K562 (cell line): ENCODE data around the gene GJC2. TPM values are rescaled to one million over a fixed set of nuclear protein-coding genes. Genes with fewer than 3 reads are reported as not detected.

Source experiments
- CHD1 ChIP-seq: fragments of 200-600 bp; sonication (generic); IDR thresholded peaks from one replicate; pipeline ENCODE4 v1.6.1; 2012; ENCODE audit warnings: mild to moderate bottlenecking, moderate library complexity, low read length, inconsistent platforms
- CREBBP ChIP-seq: IDR thresholded peaks from one replicate; pipeline ENCODE4 v1.6.1; 2012; ENCODE audit warnings: low read depth, mild to moderate bottlenecking, control low read depth, inconsistent platforms, low read length
- DPF2 ChIP-seq: fragments of 450-650 bp; IDR thresholded peaks from 2 replicates; pipeline ENCODE4 v1.6.1; 2016
- EP400 ChIP-seq: fragments of 450-650 bp; IDR thresholded peaks from 2 replicates; pipeline ENCODE4 v1.6.1; 2017; ENCODE audit warnings: antibody characterized with exemption, mild to moderate bottlenecking, moderate library complexity
- GATAD2A ChIP-seq: fragments of 450-650 bp; IDR thresholded peaks from 2 replicates; pipeline ENCODE4 v1.6.1; 2017
- HDAC2 ChIP-seq: fragments of 450-650 bp; IDR thresholded peaks from 2 replicates; pipeline ENCODE4 v1.6.1; 2016; ENCODE audit warnings: mild to moderate bottlenecking
- KLF6 ChIP-seq: fragments of 250-450 bp; sonication (Bioruptor Pico); IDR thresholded peaks from 2 replicates; pipeline ENCODE4 v1.4.0; 2020; ENCODE audit warnings: mild to moderate bottlenecking, moderate library complexity, borderline replicate concordance
- L3MBTL2 ChIP-seq: fragments of 450-650 bp; IDR thresholded peaks from 2 replicates; pipeline ENCODE4 v1.6.1; 2016; ENCODE audit warnings: mild to moderate bottlenecking, moderate library complexity
- PHF20 ChIP-seq: fragments of 450-650 bp; IDR thresholded peaks from 2 replicates; pipeline ENCODE4 v1.6.1; 2018; ENCODE audit not compliant: partially characterized antibody
- SLC30A9 ChIP-seq: fragments of 250-450 bp; sonication (Bioruptor Pico); IDR thresholded peaks from 2 replicates; pipeline ENCODE4 v1.8.0; 2022; ENCODE audit warnings: mild to moderate bottlenecking, moderate library complexity
- STAG1 ChIP-seq: sonication (generic); formaldehyde crosslinking; IDR thresholded peaks from 2 replicates; pipeline ENCODE4 v1.5.0; 2020; ENCODE audit warnings: missing genetic modification reagents, borderline replicate concordance
- TAF7 ChIP-seq: fragments of 450-650 bp; IDR thresholded peaks from 2 replicates; pipeline ENCODE4 v1.6.1; 2016; ENCODE audit warnings: missing genetic modification characterization, missing compliant biosample characterization
- ZNF165 ChIP-seq: fragments of 250-450 bp; sonication (Bioruptor Pico); IDR thresholded peaks from 2 replicates; pipeline ENCODE4 v1.4.0; 2020; ENCODE audit warnings: borderline replicate concordance
- ZNF175 ChIP-seq: fragments of 200-800 bp; sonication (Bioruptor generic); IDR thresholded peaks from 2 replicates; pipeline ENCODE4 v1.6.1; 2016; ENCODE audit warnings: low read depth, mild to moderate bottlenecking, missing genetic modification characterization, missing compliant biosample characterization
- ZNF253 ChIP-seq: fragments of 250-450 bp; sonication (Bioruptor Pico); conservative IDR thresholded peaks from 2 replicates; pipeline ENCODE4 v1.6.1; 2021; ENCODE audit warnings: mild to moderate bottlenecking
- ZNF274 ChIP-seq: IDR thresholded peaks from 2 replicates; pipeline ENCODE4 v1.6.1; 2011; ENCODE audit warnings: low read depth, mild to moderate bottlenecking, low read length, moderate library complexity, borderline replicate concordance
- ZNF324 ChIP-seq: fragments of 250-450 bp; sonication (Bioruptor Pico); IDR thresholded peaks from 2 replicates; pipeline ENCODE4 v1.4.0; 2020; ENCODE audit warnings: mild to moderate bottlenecking
- ZNF766 ChIP-seq: fragments of 200-800 bp; sonication (Bioruptor generic); conservative IDR thresholded peaks from 2 replicates; pipeline ENCODE4 v1.6.1; 2016; ENCODE audit warnings: missing genetic modification characterization, missing compliant biosample characterization
- ZNF79 ChIP-seq: fragments of 250-450 bp; sonication (Bioruptor Pico); IDR thresholded peaks from 2 replicates; pipeline ENCODE4 v1.4.0; 2020; ENCODE audit warnings: low read depth, mild to moderate bottlenecking, moderate library complexity
- polyA plus RNA-seq, 8 experiments: library from polyadenylated mRNA; depleted of rRNA in 4 of 8; stranded (reverse) in 5 of 8; unstranded in 3 of 8; fragments of >200 nt; fragmentation: Nextera tagmentation in 2 of 8; fragmentation: Illumina TruSeq in 1 of 8; extraction: Ambion mirVana in 2 of 8; extraction: Trizol in 1 of 8; gene quantifications; 2 replicates each; pipeline versions ENCODE4 v1.2.1 to v1.2.3, GENCODE V29; 2011 to 2014; ENCODE audit warnings: inconsistent platforms in 1 of 8, missing spikeins in 1 of 8
- total RNA-seq, 7 experiments: library from RNA; depleted of rRNA in 6 of 7; stranded (reverse); fragments of >200 nt in 6 of 7; fragmentation: Illumina TruSeq in 2 of 7; extraction: Trizol in 2 of 7; gene quantifications; 2 replicates each; pipeline versions ENCODE4 v1.2.1 to v1.2.3, GENCODE V29; 2011 to 2021; ENCODE audit warnings: low replicate concordance in 1 of 7
- TF ChIP-seq, protein P1 (sequence below): fragments of 450-650 bp; formaldehyde crosslinking; IDR thresholded peaks from 2 replicates; pipeline ENCODE4 v1.4.0; 2020; ENCODE audit warnings: mild to moderate bottlenecking, moderate library complexity
- TF ChIP-seq, protein P2 (sequence below): sonication (generic); formaldehyde crosslinking; IDR thresholded peaks from 2 replicates; pipeline ENCODE4 v1.8.0; 2022; ENCODE audit warnings: missing genetic modification reagents, mild to moderate bottlenecking, moderate library complexity, borderline replicate concordance
- TF ChIP-seq, protein P3 (sequence below): IDR thresholded peaks from 2 replicates; pipeline ENCODE4 v1.6.1; 2014; ENCODE audit warnings: antibody characterized with exemption
- TF ChIP-seq, protein P4 (sequence below): fragments of 450-650 bp; formaldehyde crosslinking; IDR thresholded peaks from 2 replicates; pipeline ENCODE4 v1.4.0; 2022; ENCODE audit warnings: mild to moderate bottlenecking, moderate library complexity
- TF ChIP-seq, protein P5 (sequence below): sonication (generic); formaldehyde crosslinking; IDR thresholded peaks from 2 replicates; pipeline ENCODE4 v1.5.0; 2020; ENCODE audit warnings: missing genetic modification reagents

GJC2 gene
- total and polyA plus RNA-seq, 9 of the 15 experiments (the other 6 are each of a cell fraction or from before 2014, with no cell fraction given), result 0.03 to 0.62 (median 0.11) TPM; not detected in 2

DNA sequence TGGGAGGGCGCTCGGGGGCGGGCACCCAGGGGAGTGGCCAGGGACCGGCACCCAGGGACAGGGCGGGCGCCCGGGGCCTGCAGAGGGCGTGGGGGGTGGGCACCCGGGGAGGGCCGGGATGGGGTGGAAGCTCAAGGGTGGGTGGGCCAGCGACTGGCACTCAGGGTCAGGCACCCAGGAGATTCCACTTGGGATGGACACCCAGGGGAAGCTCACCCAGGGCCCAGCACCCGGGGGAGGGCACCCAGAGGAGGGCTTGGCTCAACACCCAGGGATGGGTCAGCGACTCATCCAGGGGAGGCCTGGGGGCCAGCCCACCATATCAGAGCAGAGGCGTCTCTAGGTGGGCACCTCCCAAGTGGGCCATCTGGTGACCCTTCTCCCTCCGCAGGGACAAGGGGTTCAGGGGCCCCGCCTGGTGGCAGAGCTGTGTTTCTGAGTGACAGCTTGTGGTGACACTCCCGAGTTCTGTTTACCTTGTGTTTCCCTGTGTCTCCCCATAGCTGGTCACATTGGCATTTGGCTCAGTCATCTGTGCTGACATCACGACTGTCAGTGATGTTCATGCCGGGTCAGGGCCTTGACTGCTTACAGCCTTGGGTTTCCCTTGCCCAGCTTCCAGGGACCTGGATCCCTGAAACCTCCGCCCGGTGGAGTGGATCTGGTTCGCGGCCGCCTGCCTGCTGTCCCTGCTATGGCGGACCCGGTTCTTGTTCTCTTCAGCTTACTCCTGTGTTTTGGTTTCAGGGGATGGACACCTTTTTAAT is 16.6 kb downstream of the GJC2 start (continued):
- TF ChIP-seq, protein P1, sequence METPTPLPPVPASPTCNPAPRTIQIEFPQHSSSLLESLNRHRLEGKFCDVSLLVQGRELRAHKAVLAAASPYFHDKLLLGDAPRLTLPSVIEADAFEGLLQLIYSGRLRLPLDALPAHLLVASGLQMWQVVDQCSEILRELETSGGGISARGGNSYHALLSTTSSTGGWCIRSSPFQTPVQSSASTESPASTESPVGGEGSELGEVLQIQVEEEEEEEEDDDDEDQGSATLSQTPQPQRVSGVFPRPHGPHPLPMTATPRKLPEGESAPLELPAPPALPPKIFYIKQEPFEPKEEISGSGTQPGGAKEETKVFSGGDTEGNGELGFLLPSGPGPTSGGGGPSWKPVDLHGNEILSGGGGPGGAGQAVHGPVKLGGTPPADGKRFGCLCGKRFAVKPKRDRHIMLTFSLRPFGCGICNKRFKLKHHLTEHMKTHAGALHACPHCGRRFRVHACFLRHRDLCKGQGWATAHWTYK (CRISPR knock-in tag), result 0 out of 2 replicates have a peak, but pooled peaks have one; percentile 24
- TF ChIP-seq HDAC2, result peak; percentile 65; the same call in 1 of the 2 replicates
- TF ChIP-seq, protein P2, sequence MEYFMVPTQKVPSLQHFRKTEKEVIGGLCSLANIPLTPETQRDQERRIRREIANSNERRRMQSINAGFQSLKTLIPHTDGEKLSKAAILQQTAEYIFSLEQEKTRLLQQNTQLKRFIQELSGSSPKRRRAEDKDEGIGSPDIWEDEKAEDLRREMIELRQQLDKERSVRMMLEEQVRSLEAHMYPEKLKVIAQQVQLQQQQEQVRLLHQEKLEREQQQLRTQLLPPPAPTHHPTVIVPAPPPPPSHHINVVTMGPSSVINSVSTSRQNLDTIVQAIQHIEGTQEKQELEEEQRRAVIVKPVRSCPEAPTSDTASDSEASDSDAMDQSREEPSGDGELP (CRISPR knock-in tag), result peak; percentile 36; the same call in 1 of the 2 replicates
- 0 out of 2 replicates have a peak, but pooled peaks have one; percentile 22 for TF ChIP-seq ZNF79 (CRISPR knock-in tag)
- no peak for TF ChIP-seq STAG1 (CRISPR knock-in tag)
- TF ChIP-seq DPF2, result peak; percentile 42; the same call in 1 of the 2 replicates
- no peak for TF ChIP-seq L3MBTL2
- peak; percentile 8; the same call in 1 of the 2 replicates for TF ChIP-seq EP400
- no peak for TF ChIP-seq CREBBP
- peak; percentile 8 for TF ChIP-seq ZNF175 (CRISPR knock-in tag)
- no peak for TF ChIP-seq SLC30A9
- TF ChIP-seq TAF7 (tag), result no peak
- TF ChIP-seq, protein P3, sequence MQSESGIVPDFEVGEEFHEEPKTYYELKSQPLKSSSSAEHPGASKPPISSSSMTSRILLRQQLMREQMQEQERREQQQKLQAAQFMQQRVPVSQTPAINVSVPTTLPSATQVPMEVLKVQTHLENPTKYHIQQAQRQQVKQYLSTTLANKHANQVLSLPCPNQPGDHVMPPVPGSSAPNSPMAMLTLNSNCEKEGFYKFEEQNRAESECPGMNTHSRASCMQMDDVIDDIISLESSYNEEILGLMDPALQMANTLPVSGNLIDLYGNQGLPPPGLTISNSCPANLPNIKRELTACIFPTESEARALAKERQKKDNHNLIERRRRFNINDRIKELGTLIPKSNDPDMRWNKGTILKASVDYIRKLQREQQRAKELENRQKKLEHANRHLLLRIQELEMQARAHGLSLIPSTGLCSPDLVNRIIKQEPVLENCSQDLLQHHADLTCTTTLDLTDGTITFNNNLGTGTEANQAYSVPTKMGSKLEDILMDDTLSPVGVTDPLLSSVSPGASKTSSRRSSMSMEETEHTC, result no peak
- TF ChIP-seq ZNF274, result no peak
- TF ChIP-seq, protein P4, sequence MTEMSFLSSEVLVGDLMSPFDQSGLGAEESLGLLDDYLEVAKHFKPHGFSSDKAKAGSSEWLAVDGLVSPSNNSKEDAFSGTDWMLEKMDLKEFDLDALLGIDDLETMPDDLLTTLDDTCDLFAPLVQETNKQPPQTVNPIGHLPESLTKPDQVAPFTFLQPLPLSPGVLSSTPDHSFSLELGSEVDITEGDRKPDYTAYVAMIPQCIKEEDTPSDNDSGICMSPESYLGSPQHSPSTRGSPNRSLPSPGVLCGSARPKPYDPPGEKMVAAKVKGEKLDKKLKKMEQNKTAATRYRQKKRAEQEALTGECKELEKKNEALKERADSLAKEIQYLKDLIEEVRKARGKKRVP (CRISPR knock-in tag), result 0 out of 2 replicates have a peak, but pooled peaks have one; percentile 18
- TF ChIP-seq KLF6 (CRISPR knock-in tag), result no peak
- TF ChIP-seq PHF20, result no peak
- no peak for TF ChIP-seq ZNF253 (CRISPR knock-in tag)
- TF ChIP-seq CHD1, result no peak
- TF ChIP-seq ZNF165, result 0 out of 2 replicates have a peak, but pooled peaks have one; percentile 18
- TF ChIP-seq, protein P5, sequence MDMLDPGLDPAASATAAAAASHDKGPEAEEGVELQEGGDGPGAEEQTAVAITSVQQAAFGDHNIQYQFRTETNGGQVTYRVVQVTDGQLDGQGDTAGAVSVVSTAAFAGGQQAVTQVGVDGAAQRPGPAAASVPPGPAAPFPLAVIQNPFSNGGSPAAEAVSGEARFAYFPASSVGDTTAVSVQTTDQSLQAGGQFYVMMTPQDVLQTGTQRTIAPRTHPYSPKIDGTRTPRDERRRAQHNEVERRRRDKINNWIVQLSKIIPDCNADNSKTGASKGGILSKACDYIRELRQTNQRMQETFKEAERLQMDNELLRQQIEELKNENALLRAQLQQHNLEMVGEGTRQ, result no peak
- no peak for TF ChIP-seq ZNF324 (CRISPR knock-in tag)
- TF ChIP-seq ZNF766, result peak; percentile 59; the same call in 1 of the 2 replicates
- no peak; the same call in 1 of the 2 replicates for TF ChIP-seq GATAD2A
